ENCODE measurements around the gene NCOA3.
"Not testable (repeated sequence)": the region's sequence is repeated elsewhere in the genome, so short reads cannot be mapped to it uniquely, and the experiment has no call there.

The NCOA3 gene

GRCh38 chr20:47489448-47489872 lies 12.2 kb upstream of the NCOA3 start:
- H3K9me3 ChIP-seq: no peaks in the 10 kb centered on the region
- no peaks in the 10 kb centered on the region for H3K36me3 ChIP-seq
- peak overlapping the region; percentile 73 for H3K4me2 ChIP-seq
- no peak overlapping the region for H3K9ac ChIP-seq
- no peaks in the 10 kb centered on the region for H4K20me1 ChIP-seq
- H3K4me1 ChIP-seq: peaks cover 67% of the 10 kb centered on the region
- peak overlapping the region; percentile 66 for H3K27ac ChIP-seq
- no peaks in the 10 kb centered on the region for H3K27me3 ChIP-seq
- H3K4me3 ChIP-seq: no peak overlapping the region
- TF ChIP-seq Cebpa-rat (IDR thresholded peaks at IDR 0.05): no peak

DNA sequence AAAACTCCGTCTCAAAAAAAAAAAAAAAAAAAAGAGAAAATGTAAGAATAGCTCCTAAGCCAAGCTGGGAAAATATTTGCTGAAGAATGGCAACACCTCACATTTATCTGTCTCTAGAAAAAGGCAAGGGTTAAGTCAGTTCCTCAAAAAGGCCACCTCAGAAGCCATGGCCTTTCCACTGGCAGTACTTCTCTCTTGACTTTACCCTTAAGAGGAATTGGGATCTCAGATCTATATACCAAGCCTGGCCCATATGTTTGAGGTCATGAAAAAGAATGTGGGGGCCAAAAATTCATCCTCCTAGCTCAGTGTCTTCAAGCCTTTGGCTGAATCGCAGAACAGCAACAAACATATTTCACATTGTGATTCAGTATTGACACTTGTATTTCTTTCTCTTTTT lies 10.9 kb upstream of the NCOA3 start:
- H3K36me3 ChIP-seq: no peaks in the 10 kb centered on the region
- H3K4me2 ChIP-seq: no peak overlapping the region
- no peaks in the 10 kb centered on the region for H4K20me1 ChIP-seq
- H3K9ac ChIP-seq: no peak overlapping the region
- no peaks in the 10 kb centered on the region for H3K9me3 ChIP-seq
- H3K4me3 ChIP-seq: no peak overlapping the region
- H3K27ac ChIP-seq: no peak overlapping the region
- TF ChIP-seq Cebpa-rat (IDR thresholded peaks at IDR 0.05): no peak
- peaks cover 64% of the 10 kb centered on the region for H3K4me1 ChIP-seq
- H3K27me3 ChIP-seq: no peaks in the 10 kb centered on the region

DNA sequence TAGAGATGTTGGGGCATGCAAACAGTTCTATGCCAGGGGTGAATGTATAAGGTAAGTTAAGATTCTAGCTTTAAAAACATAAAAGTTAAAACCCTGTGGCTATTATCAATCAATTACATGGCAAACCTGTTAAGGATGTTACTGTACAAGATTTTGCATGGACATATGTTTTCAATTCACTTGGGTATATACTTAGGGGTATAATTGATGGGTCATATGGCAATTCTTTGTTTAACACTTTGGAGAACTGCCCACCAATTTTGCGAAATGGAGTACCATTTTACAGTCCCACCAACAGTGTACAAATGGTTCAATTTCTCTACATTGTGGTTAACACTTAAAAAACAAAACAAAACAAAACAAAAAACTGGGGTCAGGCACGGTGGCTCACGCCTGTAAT lies 9.4 kb upstream of the NCOA3 start:
- Histone ChIP-seq H3K4me2 (no peak overlapping the region), H3K9ac (no peak overlapping the region), H3K27ac (no peak overlapping the region)

DNA sequence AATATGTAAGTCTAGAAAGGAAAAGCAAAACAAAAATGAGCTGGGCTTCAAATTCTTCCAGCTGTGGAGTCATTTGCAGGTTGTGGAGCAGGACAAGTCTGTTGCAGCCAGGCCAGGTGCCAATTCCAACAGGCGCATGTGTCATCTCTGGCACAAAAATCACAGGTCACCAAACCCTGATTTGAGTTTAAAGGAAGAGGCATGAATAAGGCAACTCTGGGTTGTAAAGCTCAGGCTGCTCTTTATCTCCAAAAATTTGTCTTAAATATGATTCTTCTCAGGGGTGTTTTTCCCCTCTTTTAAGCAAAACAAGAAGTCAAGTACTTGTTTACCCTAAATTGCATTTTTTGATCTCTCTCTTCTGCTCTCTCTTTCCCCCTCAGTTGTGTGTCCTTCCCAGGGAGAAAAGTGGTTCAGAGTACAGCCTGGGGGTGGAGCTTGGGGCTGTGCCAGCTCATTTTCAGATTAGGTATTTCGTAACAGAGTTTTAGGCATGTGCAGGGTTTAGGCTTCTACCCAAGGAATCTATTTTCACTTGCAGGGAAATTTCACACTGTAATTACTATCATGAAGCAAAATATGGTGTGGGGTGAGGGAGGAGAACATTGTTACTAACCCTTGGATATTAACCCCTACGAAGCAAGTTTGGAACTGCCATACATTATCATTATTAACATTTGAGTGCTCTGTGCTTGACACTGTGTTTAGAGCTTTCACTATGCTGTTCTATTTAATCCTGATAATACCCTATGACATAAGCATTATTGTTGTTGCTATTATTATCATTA lies 8.3 kb upstream of the NCOA3 start:
- Histone ChIP-seq H3K4me3 (no peak overlapping the region), H3K27me3 (no peaks in the 10 kb centered on the region), H3K4me2 (peak overlapping the region; percentile 51), H3K27ac (no peak overlapping the region), H3K9ac (peak overlapping the region; percentile 27; the same call in 1 of the 2 replicates), H4K20me1 (no peaks in the 10 kb centered on the region), H3K4me1 (peaks cover 38% of the 10 kb centered on the region), H3K9me3 (no peaks in the 10 kb centered on the region), H3K36me3 (no peaks in the 10 kb centered on the region)
- TF ChIP-seq Cebpa-rat (IDR thresholded peaks at IDR 0.05): no peak

More for the DNA sequence above, 9.4 kb upstream of the NCOA3 start:
- peaks cover 49% of the 10 kb centered on the region for H3K4me1 ChIP-seq
- no peaks in the 10 kb centered on the region for H3K36me3 ChIP-seq
- no peaks in the 10 kb centered on the region for H4K20me1 ChIP-seq
- H3K4me3 ChIP-seq: no peak overlapping the region
- no peaks in the 10 kb centered on the region for H3K27me3 ChIP-seq
- no peaks in the 10 kb centered on the region for H3K9me3 ChIP-seq
- no peak for TF ChIP-seq Cebpa-rat (IDR thresholded peaks at IDR 0.05)

DNA sequence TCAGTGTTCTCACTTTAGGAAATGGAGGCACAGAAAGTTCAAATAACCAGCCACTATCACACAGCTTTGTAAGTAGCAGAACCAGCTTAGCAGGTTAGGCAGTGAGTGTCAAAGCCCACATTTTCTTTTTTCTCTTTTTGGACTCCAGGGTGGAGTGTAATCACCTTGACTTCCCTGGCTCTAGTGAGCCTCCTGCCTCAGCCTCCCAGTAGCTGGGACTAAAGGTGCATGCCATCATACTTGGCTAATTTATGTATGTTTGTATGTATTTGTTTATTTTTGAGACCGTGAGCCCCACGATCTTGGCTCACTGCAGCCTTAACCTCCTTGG lies 7.8 kb upstream of the NCOA3 start:
- no peaks in the 10 kb centered on the region for H3K27me3 ChIP-seq
- no peak overlapping the region for H3K27ac ChIP-seq
- H3K4me3 ChIP-seq: no peak overlapping the region

GRCh38 chr20:47494606-47495005 lies 7.1 kb upstream of the NCOA3 start:
- peaks cover 25% of the 10 kb centered on the region for H3K4me1 ChIP-seq
- H3K27ac ChIP-seq, H3K9ac ChIP-seq: not testable (repeated sequence)

More for the DNA sequence above, 7.8 kb upstream of the NCOA3 start:
- Histone ChIP-seq H3K9me3 (no peaks in the 10 kb centered on the region), H3K4me1 (peaks cover 32% of the 10 kb centered on the region), H3K4me2 (peak overlapping the region; percentile 51; the same call in 1 of the 2 replicates), H3K9ac (no peak overlapping the region), H3K36me3 (no peaks in the 10 kb centered on the region), H4K20me1 (no peaks in the 10 kb centered on the region)
- TF ChIP-seq Cebpa-rat (IDR thresholded peaks at IDR 0.05): no peak

DNA sequence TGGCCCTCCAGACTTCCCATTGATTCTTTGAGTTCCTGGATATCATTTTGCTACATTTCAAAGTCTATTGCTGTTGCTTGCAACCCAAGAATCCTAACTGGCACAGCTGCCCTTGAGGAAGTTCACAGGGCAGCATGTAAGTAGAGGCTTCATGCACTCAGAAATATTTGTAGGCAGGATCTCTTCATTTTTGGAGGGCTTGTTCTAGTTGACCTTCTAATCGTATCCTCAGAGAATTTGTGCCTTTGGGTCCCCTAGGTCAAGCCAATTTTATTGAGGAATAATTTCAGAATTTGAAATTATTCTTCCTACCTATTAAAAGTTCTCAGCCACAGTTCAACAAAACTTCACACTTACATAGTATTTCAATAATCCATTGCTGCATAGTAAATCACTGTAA lies 5.6 kb upstream of the NCOA3 start:
- H3K9ac ChIP-seq: no peak overlapping the region
- peaks cover 23% of the 10 kb centered on the region for H3K4me1 ChIP-seq
- no peak overlapping the region for H3K27ac ChIP-seq
- TF ChIP-seq Cebpa-rat (IDR thresholded peaks at IDR 0.05): no peak
- H3K36me3 ChIP-seq: no peaks in the 10 kb centered on the region
- H3K27me3 ChIP-seq: no peaks in the 10 kb centered on the region
- no peaks in the 10 kb centered on the region for H4K20me1 ChIP-seq
- no peak overlapping the region for H3K4me2 ChIP-seq
- H3K4me3 ChIP-seq: no peak overlapping the region
- no peaks in the 10 kb centered on the region for H3K9me3 ChIP-seq

More at GRCh38 chr20:47494606-47495005, 7.1 kb upstream of the NCOA3 start:
- not testable (repeated sequence) for H3K9me3 ChIP-seq, H3K27me3 ChIP-seq, H3K36me3 ChIP-seq, H4K20me1 ChIP-seq, H3K4me3 ChIP-seq, H3K4me2 ChIP-seq

- Histone ChIP-seq H4K20me1 (peaks cover 8% of the 10 kb centered on the region), H3K4me2 (no peak overlapping the region), H3K27me3 (no peaks in the 10 kb centered on the region), H3K27ac (no peak overlapping the region), H3K36me3 (no peaks in the 10 kb centered on the region), H3K9me3 (no peaks in the 10 kb centered on the region), H3K4me3 (no peak overlapping the region), H3K9ac (no peak overlapping the region), H3K4me1 (peaks cover 23% of the 10 kb centered on the region)
- TF ChIP-seq Cebpa-rat (IDR thresholded peaks at IDR 0.05): no peak
These were observed 3.1 kb upstream of the NCOA3 start for GRCh38 chr20:47498606-47499005.

DNA sequence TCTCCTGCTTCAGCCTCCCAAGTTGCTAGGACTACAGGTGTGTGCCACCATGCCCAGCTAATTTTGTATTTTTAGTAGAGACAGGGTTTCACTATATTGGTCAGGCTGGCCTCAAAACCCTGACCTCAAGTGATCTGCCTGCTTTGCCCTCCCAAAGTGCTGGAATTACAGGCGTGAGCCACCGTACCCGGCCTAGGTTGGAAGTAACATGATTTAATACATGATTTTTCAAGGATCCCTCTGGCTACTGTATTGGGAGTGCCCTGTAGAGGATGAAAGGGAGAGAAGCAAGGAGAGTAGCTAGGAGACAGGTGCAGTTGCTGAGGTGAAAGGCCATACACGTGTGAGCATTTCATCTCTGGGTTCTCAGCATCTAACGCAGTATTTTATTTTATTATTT lies 2.6 kb upstream of the NCOA3 start:
- H3K9ac ChIP-seq: no peak overlapping the region
- no peaks in the 10 kb centered on the region for H3K9me3 ChIP-seq
- no peak overlapping the region for H3K4me3 ChIP-seq
- no peaks in the 10 kb centered on the region for H3K27me3 ChIP-seq
- no peak overlapping the region for H3K4me2 ChIP-seq
- no peak overlapping the region for H3K27ac ChIP-seq
- no peak for TF ChIP-seq Cebpa-rat (IDR thresholded peaks at IDR 0.05)
- no peaks in the 10 kb centered on the region for H3K36me3 ChIP-seq
- peaks cover 23% of the 10 kb centered on the region for H3K4me1 ChIP-seq
- peaks cover 12% of the 10 kb centered on the region for H4K20me1 ChIP-seq

GRCh38 chr20:47500082-47500481 lies 1.6 kb upstream of the NCOA3 start:
- not testable (repeated sequence) for H3K4me3 ChIP-seq, H3K36me3 ChIP-seq, H3K27ac ChIP-seq, H3K27me3 ChIP-seq, H3K9ac ChIP-seq, H3K4me2 ChIP-seq, H3K9me3 ChIP-seq
- H4K20me1 ChIP-seq: peaks cover 22% of the 10 kb centered on the region
- H3K4me1 ChIP-seq: peaks cover 30% of the 10 kb centered on the region

DNA sequence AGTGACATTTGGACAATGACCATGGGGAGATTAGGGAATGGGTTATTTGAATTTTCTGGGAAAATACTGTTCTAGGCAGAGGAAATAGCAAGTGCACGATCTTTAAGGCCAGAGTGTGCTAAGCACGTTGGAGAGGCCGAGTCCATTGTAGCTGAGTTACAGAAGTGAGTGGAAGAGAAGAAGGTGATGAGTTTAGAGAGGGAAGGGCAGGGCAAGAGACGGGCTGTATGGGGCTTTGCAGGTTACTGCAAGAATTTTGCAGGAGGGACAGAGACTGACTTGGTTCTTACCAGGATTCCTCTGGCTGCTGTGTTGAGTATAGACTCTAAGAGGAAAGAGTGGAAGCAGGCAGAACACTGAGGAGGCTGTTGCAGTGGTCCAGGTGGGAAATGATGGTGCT lies 1.1 kb upstream of the NCOA3 start:
- H3K9ac ChIP-seq: no peak overlapping the region
- peak overlapping the region; percentile 76 for H3K4me2 ChIP-seq
- H3K4me3 ChIP-seq: no peak overlapping the region
- H3K27me3 ChIP-seq: no peaks in the 10 kb centered on the region
- no peaks in the 10 kb centered on the region for H3K36me3 ChIP-seq
- H3K9me3 ChIP-seq: no peaks in the 10 kb centered on the region
- no peak for TF ChIP-seq Cebpa-rat (IDR thresholded peaks at IDR 0.05)
- peaks cover 27% of the 10 kb centered on the region for H4K20me1 ChIP-seq
- no peak overlapping the region for H3K27ac ChIP-seq
- H3K4me1 ChIP-seq: peaks cover 30% of the 10 kb centered on the region
